Transverse colon (tissue), 3 donors: ENCODE measurements around the gene RAD51D.

Experiments used
- EP300 ChIP-seq: sonication (generic); formaldehyde crosslinking; IDR thresholded peaks from one replicate; pipeline ENCODE4 v1.6.1; 2017; ENCODE audit warnings: antibody characterized with exemption, low read depth
- POLR2A ChIP-seq: fragments of 450-650 bp; IDR thresholded peaks from one replicate; pipeline ENCODE4 v1.6.1; 2016; ENCODE audit warnings: antibody characterized with exemption, mild to moderate bottlenecking, moderate library complexity
- TF ChIP-seq, protein P1 (sequence below), 5 experiments: fragments of 200-600 bp in 3 of 5; fragments of 450-650 bp in 2 of 5; sonication (generic) in 3 of 5; IDR thresholded peaks; 1 replicate in 2 of 5; 2 replicates in 3 of 5; pipeline ENCODE4 v1.5.1; 2016 to 2017; ENCODE audit warnings: antibody characterized with exemption in 5 of 5, inconsistent platforms in 3 of 5, mild to moderate bottlenecking in 2 of 5, moderate library complexity in 1 of 5

DNA sequence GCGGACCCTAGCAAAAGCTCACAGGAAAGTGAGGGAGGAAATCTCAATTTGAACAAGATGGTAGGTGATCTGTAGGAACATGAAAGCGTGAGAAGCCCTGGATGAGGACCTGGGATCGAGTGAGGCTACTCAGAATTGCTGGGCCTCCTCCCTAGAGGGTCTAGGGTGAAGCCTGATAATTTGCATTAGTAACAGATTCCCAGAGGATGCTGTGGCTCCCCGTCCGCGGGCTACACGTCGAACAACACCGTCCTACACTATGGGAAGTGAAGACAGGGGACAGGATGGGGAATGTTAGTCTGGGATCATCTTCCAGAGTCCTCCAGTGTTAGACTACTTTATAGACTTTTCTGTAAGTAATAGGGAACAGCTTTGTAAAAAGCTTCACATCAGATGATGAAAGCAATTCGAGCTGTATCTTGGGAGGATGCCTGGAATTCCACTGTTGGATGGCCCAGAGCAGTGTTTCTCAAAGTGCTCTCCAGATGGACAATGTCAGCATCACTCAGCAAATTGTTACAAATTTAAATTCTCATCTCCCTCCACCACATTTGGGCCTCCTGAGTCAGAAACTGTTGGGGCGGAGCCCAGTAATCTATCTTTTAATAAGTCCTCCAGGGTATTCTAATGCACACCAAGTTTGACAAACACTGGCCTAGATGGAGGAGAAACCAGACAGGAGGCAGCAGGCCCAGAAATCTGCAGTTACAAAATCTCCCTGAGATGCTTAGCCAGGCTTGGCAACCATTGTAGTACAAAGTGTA lies 8.3 kb upstream of the RAD51D start:
- TF ChIP-seq POLR2A (no peak), EP300 (no peak)
- TF ChIP-seq, protein P1, sequence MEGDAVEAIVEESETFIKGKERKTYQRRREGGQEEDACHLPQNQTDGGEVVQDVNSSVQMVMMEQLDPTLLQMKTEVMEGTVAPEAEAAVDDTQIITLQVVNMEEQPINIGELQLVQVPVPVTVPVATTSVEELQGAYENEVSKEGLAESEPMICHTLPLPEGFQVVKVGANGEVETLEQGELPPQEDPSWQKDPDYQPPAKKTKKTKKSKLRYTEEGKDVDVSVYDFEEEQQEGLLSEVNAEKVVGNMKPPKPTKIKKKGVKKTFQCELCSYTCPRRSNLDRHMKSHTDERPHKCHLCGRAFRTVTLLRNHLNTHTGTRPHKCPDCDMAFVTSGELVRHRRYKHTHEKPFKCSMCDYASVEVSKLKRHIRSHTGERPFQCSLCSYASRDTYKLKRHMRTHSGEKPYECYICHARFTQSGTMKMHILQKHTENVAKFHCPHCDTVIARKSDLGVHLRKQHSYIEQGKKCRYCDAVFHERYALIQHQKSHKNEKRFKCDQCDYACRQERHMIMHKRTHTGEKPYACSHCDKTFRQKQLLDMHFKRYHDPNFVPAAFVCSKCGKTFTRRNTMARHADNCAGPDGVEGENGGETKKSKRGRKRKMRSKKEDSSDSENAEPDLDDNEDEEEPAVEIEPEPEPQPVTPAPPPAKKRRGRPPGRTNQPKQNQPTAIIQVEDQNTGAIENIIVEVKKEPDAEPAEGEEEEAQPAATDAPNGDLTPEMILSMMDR (IDR thresholded peaks at IDR 0.05) = no peak
